ENCODE data around the gene ZNF415.
"Not testable (repeated sequence)": the region's sequence is repeated elsewhere in the genome, so short reads cannot be mapped to it uniquely, and the experiment has no call there.

ZNF415 gene

GRCh38 chr19:53102206-53102755 lies 30.4 kb downstream of the ZNF415 start:
- no peak for TF ChIP-seq CTCF (IDR thresholded peaks at IDR 0.05; ENCODE audit: low read depth, low read length, missing control alignments)
- in situ Hi-C loops (cut with HindIII; ENCODE audit: low pct_ligation_motif_present, low sequenced_read_pairs), result no loop called here
- peak overlapping the region; percentile 93 for H3K4me3 ChIP-seq (ENCODE audit: low read depth, low read length)
- H3K27me3 ChIP-seq (replicated peaks), result no peaks in the 10 kb centered on the region
- peaks cover 18% of the 10 kb centered on the region for H3K36me3 ChIP-seq (replicated peaks)
- H3K27ac ChIP-seq, result peak overlapping the region; percentile 92
- no peak for DNase-seq

- TF ChIP-seq CTCF (IDR thresholded peaks at IDR 0.05; ENCODE audit: low read depth, low read length, missing control alignments), result no peak
- DNase-seq, result peak; percentile 10
- H3K27me3 ChIP-seq (replicated peaks), result no peaks in the 10 kb centered on the region
- in situ Hi-C loops (cut with HindIII; ENCODE audit: low pct_ligation_motif_present, low sequenced_read_pairs), result no loop called here
- peaks cover 18% of the 10 kb centered on the region for H3K36me3 ChIP-seq (replicated peaks)
- H3K27ac ChIP-seq, result peak overlapping the region; percentile 92
- H3K4me3 ChIP-seq (ENCODE audit: low read depth, low read length), result peak overlapping the region; percentile 93
Observed at GRCh38 chr19:53101518-53101917, 31.2 kb downstream of the ZNF415 start.

- H3K27me3 ChIP-seq (replicated peaks); H3K4me3 ChIP-seq (ENCODE audit: low read depth, low read length); DNase-seq; H3K27ac ChIP-seq; in situ Hi-C loops (cut with HindIII; ENCODE audit: low pct_ligation_motif_present, low sequenced_read_pairs): not testable (repeated sequence)
- peaks cover 25% of the 10 kb centered on the region for H3K36me3 ChIP-seq (replicated peaks)
Observed at GRCh38 chr19:53098570-53098969, 34.1 kb downstream of the ZNF415 start.

- H3K4me3 ChIP-seq (ENCODE audit: low read depth, low read length); H3K27ac ChIP-seq; H3K27me3 ChIP-seq (replicated peaks); DNase-seq; in situ Hi-C loops (cut with HindIII; ENCODE audit: low pct_ligation_motif_present, low sequenced_read_pairs): not testable (repeated sequence)
- H3K36me3 ChIP-seq (replicated peaks), result peaks cover 36% of the 10 kb centered on the region
Observed at GRCh38 chr19:53096982-53097690, 35.6 kb downstream of the ZNF415 start.

GRCh38 chr19:53096579-53096978 lies 36.1 kb downstream of the ZNF415 start:
- H3K4me3 ChIP-seq (ENCODE audit: low read depth, low read length); DNase-seq; H3K27me3 ChIP-seq (replicated peaks); H3K27ac ChIP-seq; in situ Hi-C loops (cut with HindIII; ENCODE audit: low pct_ligation_motif_present, low sequenced_read_pairs): not testable (repeated sequence)
- peaks cover 37% of the 10 kb centered on the region for H3K36me3 ChIP-seq (replicated peaks)

- no peak overlapping the region for H3K27ac ChIP-seq
- peaks cover 51% of the 10 kb centered on the region for H3K36me3 ChIP-seq (replicated peaks)
- TF ChIP-seq CTCF (IDR thresholded peaks at IDR 0.05; ENCODE audit: low read depth, low read length, missing control alignments), result no peak
- no peaks in the 10 kb centered on the region for H3K27me3 ChIP-seq (replicated peaks)
- in situ Hi-C loops (cut with HindIII; ENCODE audit: low pct_ligation_motif_present, low sequenced_read_pairs), result no loop called here
- DNase-seq, result no peak
- no peak overlapping the region for H3K4me3 ChIP-seq (ENCODE audit: low read depth, low read length)
Observed at GRCh38 chr19:53094754-53095575, 37.7 kb downstream of the ZNF415 start.

- H3K36me3 ChIP-seq (replicated peaks), result peaks cover 50% of the 10 kb centered on the region
- DNase-seq, result no peak
- peak overlapping the region; percentile 59 for H3K27ac ChIP-seq
- no peak overlapping the region for H3K4me3 ChIP-seq (ENCODE audit: low read depth, low read length)
- no peak for TF ChIP-seq CTCF (IDR thresholded peaks at IDR 0.05; ENCODE audit: low read depth, low read length, missing control alignments)
- H3K27me3 ChIP-seq (replicated peaks), result no peaks in the 10 kb centered on the region
- in situ Hi-C loops (cut with HindIII; ENCODE audit: low pct_ligation_motif_present, low sequenced_read_pairs), result no loop called here
Observed at GRCh38 chr19:53092723-53093122, 40.0 kb downstream of the ZNF415 start.
